GM12892 (cell line): Measurements from ENCODE around the gene HAVCR2.

Source experiments
- DNase-seq: peaks from one replicate; pipeline ENCODE4 v3.0.0; 2011; ENCODE audit not compliant: insufficient read length
- FAIRE-seq: peaks from 2 replicates; lab custom pipeline; 2011; peaks lifted over from hg19 to GRCh38; lab: Jason Lieb, UNC
- POLR2A ChIP-seq: IDR thresholded peaks from 2 replicates; pipeline ENCODE4 v1.6.1; 2011; ENCODE audit warnings: low read depth, low read length, control low read depth
- POLR2AphosphoS5 ChIP-seq: IDR thresholded peaks from 2 replicates; pipeline ENCODE4 v1.6.1; 2011; ENCODE audit warnings: low read depth, low read length, control low read depth
- TAF1 ChIP-seq: IDR thresholded peaks from 2 replicates; pipeline ENCODE4 v1.6.1; 2011; ENCODE audit warnings: low read depth, mild to moderate bottlenecking, control low read depth, low read length, borderline replicate concordance

Gene HAVCR2

GRCh38 chr5:157121709-157122108, 12.9 kb upstream of the HAVCR2 start:
- FAIRE-seq (no peak), DNase-seq (no peak)
- TF ChIP-seq TAF1 (no peak), POLR2A (no peak), POLR2AphosphoS5 (no peak)

- no peak for FAIRE-seq
- no peak for DNase-seq
- no peak for TF ChIP-seq POLR2AphosphoS5
- TF ChIP-seq TAF1 = no peak
- no peak for TF ChIP-seq POLR2A
Measured at GRCh38 chr5:157120102-157120501, 11.3 kb upstream of the HAVCR2 start.

GRCh38 chr5:157116483-157116954, 7.7 kb upstream of the HAVCR2 start:
- peak; percentile 25 for DNase-seq
- no peak for TF ChIP-seq TAF1
- TF ChIP-seq POLR2A = no peak
- TF ChIP-seq POLR2AphosphoS5 = no peak
- FAIRE-seq = peak; percentile 87

GRCh38 chr5:157115502-157115901, 6.7 kb upstream of the HAVCR2 start:
- FAIRE-seq (no peak), DNase-seq (no peak)
- TF ChIP-seq TAF1 (no peak), POLR2AphosphoS5 (no peak), POLR2A (no peak)

- DNase-seq = no peak
- no peak for TF ChIP-seq TAF1
- no peak for TF ChIP-seq POLR2A
- no peak for TF ChIP-seq POLR2AphosphoS5
- FAIRE-seq = no peak
Measured at GRCh38 chr5:157115012-157115411, 6.2 kb upstream of the HAVCR2 start.

GRCh38 chr5:157113002-157113401, 4.2 kb upstream of the HAVCR2 start:
- TF ChIP-seq POLR2AphosphoS5 = no peak
- no peak for TF ChIP-seq POLR2A
- no peak for TF ChIP-seq TAF1
- no peak for FAIRE-seq
- DNase-seq = no peak

GRCh38 chr5:157109744-157110143, 900 bp upstream of the HAVCR2 start:
- 0 out of 2 replicates have a peak, but pooled peaks have one; percentile 23 for TF ChIP-seq POLR2AphosphoS5
- peak; percentile 45; the same call in 1 of the 2 replicates for TF ChIP-seq POLR2A
- TF ChIP-seq TAF1 = no peak
- DNase-seq = no peak
- peak; percentile 86 for FAIRE-seq

- no peak for FAIRE-seq
- TF ChIP-seq POLR2AphosphoS5 (no peak), TAF1 (no peak), POLR2A (no peak)
- no peak for DNase-seq
Measured at GRCh38 chr5:157107508-157107907, 1.3 kb downstream of the HAVCR2 start.

GRCh38 chr5:157106630-157107461, 2.0 kb downstream of the HAVCR2 start:
- no peak for FAIRE-seq
- no peak for DNase-seq
- TF ChIP-seq POLR2A = no peak

- no peak for TF ChIP-seq POLR2AphosphoS5
- TF ChIP-seq POLR2A = no peak
- no peak for TF ChIP-seq TAF1
- FAIRE-seq (peak; percentile 74), DNase-seq (no peak)
Measured at GRCh38 chr5:157100140-157100679, 8.6 kb downstream of the HAVCR2 start.

GRCh38 chr5:157088342-157088990, 20.4 kb downstream of the HAVCR2 start:
- FAIRE-seq (no peak), DNase-seq (no peak)
- TF ChIP-seq TAF1 (no peak), POLR2A (no peak), POLR2AphosphoS5 (no peak)

GRCh38 chr5:157086751-157087359, 22.0 kb downstream of the HAVCR2 start:
- FAIRE-seq = no peak

More at GRCh38 chr5:157086751-157087359, 22.0 kb downstream of the HAVCR2 start:
- TF ChIP-seq TAF1 (no peak), POLR2AphosphoS5 (no peak), POLR2A (no peak)
- DNase-seq = no peak
